Cardiac fibroblast (primary cell): Measurements from ENCODE around the gene PCDHGC3.

Source experiments
- DNase-seq, 2 donors: peaks; one replicate each; pipeline versions ENCODE4 v3.0.0 to v3.0.0-alpha.2; 2010; ENCODE audit warnings: low read depth in 2 of 2
- H3K4me3 ChIP-seq, 2 donors: replicated peaks in 1 of 2; 1 replicate in 1 of 2; 2 replicates in 1 of 2; pipeline ENCODE4 v1.5.1; 2011; ENCODE audit warnings: low read depth in 2 of 2, low read length in 2 of 2, mild to moderate bottlenecking in 2 of 2, moderate library complexity in 1 of 2
- TF ChIP-seq, protein P1 (sequence below): IDR thresholded peaks from one replicate; pipeline ENCODE4 v1.5.1; 2011; ENCODE audit warnings: low read depth, mild to moderate bottlenecking, low read length, inconsistent platforms

Gene PCDHGC3

DNA sequence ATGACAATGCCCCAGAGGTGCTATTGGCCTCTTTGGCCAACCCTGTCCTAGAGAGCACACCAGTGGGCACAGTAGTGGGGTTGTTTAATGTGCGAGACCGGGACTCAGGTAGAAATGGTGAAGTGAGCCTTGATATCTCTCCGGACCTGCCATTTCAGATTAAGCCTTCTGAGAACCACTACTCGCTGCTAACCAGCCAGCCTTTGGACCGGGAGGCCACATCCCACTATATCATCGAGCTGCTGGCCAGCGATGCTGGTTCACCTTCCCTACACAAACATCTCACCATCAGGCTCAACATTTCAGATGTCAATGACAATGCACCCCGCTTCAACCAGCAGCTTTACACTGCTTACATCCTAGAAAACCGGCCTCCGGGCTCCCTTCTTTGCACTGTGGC, 14.5 kb downstream of the PCDHGC3 start:
- TF ChIP-seq, protein P1, sequence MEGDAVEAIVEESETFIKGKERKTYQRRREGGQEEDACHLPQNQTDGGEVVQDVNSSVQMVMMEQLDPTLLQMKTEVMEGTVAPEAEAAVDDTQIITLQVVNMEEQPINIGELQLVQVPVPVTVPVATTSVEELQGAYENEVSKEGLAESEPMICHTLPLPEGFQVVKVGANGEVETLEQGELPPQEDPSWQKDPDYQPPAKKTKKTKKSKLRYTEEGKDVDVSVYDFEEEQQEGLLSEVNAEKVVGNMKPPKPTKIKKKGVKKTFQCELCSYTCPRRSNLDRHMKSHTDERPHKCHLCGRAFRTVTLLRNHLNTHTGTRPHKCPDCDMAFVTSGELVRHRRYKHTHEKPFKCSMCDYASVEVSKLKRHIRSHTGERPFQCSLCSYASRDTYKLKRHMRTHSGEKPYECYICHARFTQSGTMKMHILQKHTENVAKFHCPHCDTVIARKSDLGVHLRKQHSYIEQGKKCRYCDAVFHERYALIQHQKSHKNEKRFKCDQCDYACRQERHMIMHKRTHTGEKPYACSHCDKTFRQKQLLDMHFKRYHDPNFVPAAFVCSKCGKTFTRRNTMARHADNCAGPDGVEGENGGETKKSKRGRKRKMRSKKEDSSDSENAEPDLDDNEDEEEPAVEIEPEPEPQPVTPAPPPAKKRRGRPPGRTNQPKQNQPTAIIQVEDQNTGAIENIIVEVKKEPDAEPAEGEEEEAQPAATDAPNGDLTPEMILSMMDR, result no peak
- DNase-seq, result no peak
- H3K4me3 ChIP-seq, result no peak overlapping the region

DNA sequence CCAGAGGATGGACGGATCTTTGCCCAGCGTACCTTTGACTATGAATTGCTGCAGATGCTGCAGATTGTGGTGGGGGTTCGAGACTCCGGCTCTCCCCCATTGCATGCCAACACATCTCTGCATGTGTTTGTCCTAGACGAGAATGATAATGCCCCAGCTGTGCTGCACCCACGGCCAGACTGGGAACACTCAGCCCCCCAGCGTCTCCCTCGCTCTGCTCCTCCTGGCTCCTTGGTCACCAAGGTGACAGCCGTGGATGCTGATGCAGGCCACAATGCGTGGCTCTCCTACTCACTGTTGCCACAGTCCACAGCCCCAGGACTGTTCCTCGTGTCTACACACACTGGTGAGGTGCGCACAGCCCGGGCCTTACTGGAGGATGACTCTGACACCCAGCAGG, 15.0 kb downstream of the PCDHGC3 start:
- DNase-seq, result no peak
- TF ChIP-seq, protein P1, result no peak
- H3K4me3 ChIP-seq, result no peak overlapping the region

DNA sequence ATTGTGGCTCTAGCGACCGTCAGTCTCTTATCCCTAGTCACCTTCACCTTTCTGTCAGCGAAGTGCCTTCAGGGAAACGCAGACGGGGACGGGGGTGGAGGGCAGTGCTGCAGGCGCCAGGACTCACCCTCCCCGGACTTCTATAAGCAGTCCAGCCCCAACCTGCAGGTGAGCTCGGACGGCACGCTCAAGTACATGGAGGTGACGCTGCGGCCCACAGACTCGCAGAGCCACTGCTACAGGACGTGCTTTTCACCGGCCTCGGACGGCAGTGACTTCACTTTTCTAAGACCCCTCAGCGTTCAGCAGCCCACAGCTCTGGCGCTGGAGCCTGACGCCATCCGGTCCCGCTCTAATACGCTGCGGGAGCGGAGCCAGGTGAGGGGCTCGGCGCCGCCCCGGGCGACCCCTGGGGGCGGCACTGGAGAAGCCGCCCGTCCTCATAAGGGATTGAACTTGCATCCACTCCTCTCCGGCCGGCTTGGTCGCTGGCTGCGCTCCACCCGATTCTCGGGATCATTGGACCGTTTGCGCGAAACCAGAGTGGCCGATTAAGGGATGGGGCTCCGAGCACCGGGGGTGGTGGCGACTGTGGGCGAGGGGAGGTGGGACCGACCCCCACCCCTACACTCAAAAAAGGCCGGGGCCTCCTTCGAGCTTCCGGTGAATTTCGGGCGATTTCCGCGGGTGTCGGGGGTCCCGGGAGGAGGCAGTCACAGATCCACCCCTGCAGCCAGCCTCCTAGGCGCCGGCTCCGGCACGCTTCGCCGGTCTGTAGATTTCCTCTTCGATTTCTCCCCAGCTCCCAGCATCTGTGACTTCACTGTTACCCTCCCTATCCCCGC, 15.8 kb downstream of the PCDHGC3 start:
- TF ChIP-seq, protein P1, result no peak
- H3K4me3 ChIP-seq, result no peak overlapping the region
- no peak for DNase-seq

DNA sequence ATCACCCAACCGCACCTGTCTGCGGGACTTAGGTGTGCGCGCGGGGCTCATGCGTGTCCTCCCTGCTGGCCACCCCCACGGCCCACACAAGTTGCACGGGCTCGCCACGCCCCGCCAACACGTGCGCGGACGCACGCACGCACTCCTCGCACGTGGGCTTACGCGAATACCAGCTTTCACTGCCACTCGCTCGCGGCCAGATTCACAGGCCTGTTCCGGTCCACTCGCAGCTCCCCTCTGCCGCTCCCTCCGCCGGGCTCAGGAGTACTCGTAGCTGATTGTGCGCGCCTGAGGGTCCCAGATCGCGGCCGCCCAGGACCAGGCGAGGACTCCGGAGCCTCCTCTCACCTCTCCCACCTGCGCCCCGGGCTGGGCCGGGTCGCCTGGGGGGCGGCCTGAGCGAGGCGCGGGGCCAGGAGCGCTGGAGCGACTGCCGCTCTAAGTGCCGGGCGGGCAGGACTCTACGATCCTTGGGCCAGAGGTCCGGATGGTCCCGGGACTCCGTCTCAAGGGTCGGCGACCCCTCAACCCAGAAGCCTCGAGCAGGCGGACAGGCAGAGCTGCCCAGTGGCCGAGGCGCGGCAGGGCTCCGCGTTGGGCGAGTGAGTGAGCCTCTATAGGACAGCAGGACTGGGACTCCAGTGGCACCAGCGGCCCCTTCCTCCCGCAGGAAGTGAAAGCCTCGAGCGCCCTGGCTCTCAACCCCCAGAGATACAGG, 16.6 kb downstream of the PCDHGC3 start:
- no peak for DNase-seq
- TF ChIP-seq, protein P1, result no peak
- no peak overlapping the region for H3K4me3 ChIP-seq

DNA sequence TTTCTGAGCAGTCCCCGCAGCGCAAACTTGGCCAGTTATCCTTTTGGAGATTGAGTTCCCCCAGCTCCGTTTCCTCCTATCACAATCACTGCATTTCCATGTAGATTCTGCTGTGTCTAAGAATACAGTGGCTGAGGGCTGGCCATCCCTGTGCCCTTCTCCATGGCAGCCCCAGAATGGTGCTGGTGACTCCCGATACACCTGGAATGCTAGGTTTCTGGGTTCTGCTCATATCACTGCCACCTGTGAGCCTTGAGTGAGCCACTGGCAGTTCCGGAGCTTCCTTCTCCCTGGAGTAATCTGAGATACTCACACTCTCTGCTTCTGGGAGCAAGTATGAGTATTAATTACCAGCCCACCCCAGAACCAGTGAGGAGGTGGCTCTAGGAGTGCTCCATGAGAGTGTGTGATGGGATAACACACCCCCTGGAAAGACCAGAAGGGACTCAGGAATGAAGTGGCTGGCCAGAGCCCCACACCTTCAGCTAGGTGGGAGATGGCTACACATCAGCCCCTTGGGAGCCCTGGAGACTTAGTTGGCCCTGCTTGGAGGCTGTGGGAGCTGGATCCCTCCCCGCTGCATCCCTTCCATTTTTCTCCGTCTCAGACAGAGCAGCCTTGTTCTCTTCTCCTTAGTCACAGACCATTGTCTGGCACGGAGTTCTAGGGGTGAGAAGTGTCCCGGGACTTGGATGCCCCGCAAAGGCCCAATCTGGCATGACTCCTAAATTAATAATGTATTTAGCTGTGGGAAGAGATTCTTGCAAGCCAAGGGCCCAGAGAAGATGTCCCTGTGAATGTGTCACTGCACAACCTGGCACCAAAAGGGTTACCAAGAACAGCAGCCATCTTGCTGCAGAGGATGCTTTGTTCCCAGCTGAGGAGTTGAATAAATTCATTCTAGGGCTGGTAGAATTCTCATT, 18.0 kb downstream of the PCDHGC3 start:
- H3K4me3 ChIP-seq, result no peak overlapping the region

More for the DNA sequence above, 18.0 kb downstream of the PCDHGC3 start:
- DNase-seq, result peak; percentile 53 to 55
- TF ChIP-seq, protein P1, result no peak
